GM12878 (cell line): ENCODE results near the gene AVP. TPM values are rescaled to one million over a fixed set of nuclear protein-coding genes. Genes with fewer than 3 reads are reported as not detected.

Experiments used
- ATAC-seq: fragments of 200-7000 bp; cut with Tn5 transposase; 3 replicates; pipeline ENCODE4 v1.9.1; 2020; ENCODE audit warnings: mild to moderate bottlenecking, moderate library complexity
- BruUV-seq: library from RNA; stranded (reverse); fragments of 400-500 nt; replicated peaks from 2 replicates; lab custom pipeline; 2021; lab: Mats Ljungman, UMichigan
- CTCF ChIA-PET: fragments of 300-600 bp; sonication (Branson Sonifier 250); formaldehyde crosslinking; extraction: SDS; loops from one replicate; lab custom pipeline; 2021; ENCODE audit warnings: inconsistent platforms; lab: Yijun Ruan, JAX
- POLR2A ChIA-PET: fragments of 350-600 bp; formaldehyde crosslinking; extraction: SDS; loops from one replicate; lab custom pipeline; 2021; ENCODE audit warnings: inconsistent platforms; lab: Charles Lee
- RAD21 ChIA-PET: fragments of 300-600 bp; sonication (Branson Sonifier 250); formaldehyde crosslinking; loops from one replicate; lab custom pipeline; 2023; ENCODE audit warnings: antibody characterized with exemption; ENCODE audit not compliant: unreplicated experiment; lab: Charles Lee
- SMC1A ChIA-PET: fragments of 300-600 bp; sonication (Branson Sonifier 250); formaldehyde crosslinking; loops from one replicate; lab custom pipeline; 2023; ENCODE audit not compliant: unreplicated experiment, uncharacterized antibody; lab: Charles Lee
- DNase-seq: peaks from one replicate; pipeline ENCODE4 v3.0.0-alpha.2; 2011; ENCODE audit warnings: low read depth, low spot score
- FAIRE-seq: peaks from 3 replicates; lab custom pipeline; 2011; peaks lifted over from hg19 to GRCh38; lab: Jason Lieb, UNC
- H2AFZ ChIP-seq: 2 replicates; pipeline ENCODE4 v1.6.0; 2011; ENCODE audit warnings: low read depth, low read length, control low read depth; ENCODE audit not compliant: control insufficient read depth
- H3K27ac ChIP-seq: 2 replicates; pipeline ENCODE4 v1.5.1; 2011; ENCODE audit warnings: control low read depth; ENCODE audit not compliant: control insufficient read depth, insufficient read depth
- H3K27me3 ChIP-seq, 2 experiments: replicated peaks in 1 of 2; 2 replicates each; pipeline versions ENCODE4 v1.6.0 to v1.6.1; 2011; ENCODE audit warnings: low read length in 1 of 2; ENCODE audit not compliant: control insufficient read depth in 2 of 2, insufficient read depth in 2 of 2
- H3K36me3 ChIP-seq, 2 experiments: 2 replicates each; pipeline ENCODE4 v1.5.1; 2011; ENCODE audit warnings: low read length in 1 of 2; ENCODE audit not compliant: control insufficient read depth in 2 of 2, insufficient read depth in 2 of 2
- H3K4me1 ChIP-seq: 2 replicates; pipeline ENCODE4 v1.6.1; 2011; ENCODE audit warnings: mild to moderate bottlenecking, low read length, moderate library complexity, mixed read lengths; ENCODE audit not compliant: control insufficient read depth, insufficient read depth
- H3K4me2 ChIP-seq: 2 replicates; pipeline ENCODE4 v1.6.0; 2011; ENCODE audit warnings: control low read depth; ENCODE audit not compliant: control insufficient read depth, insufficient read depth
- H3K4me3 ChIP-seq: fragments of 200-600 bp; sonication (generic); 2 replicates; pipeline ENCODE4 v1.5.1; 2016
- H3K79me2 ChIP-seq: 2 replicates; pipeline ENCODE4 v1.6.0; 2011; ENCODE audit warnings: low read length; ENCODE audit not compliant: control insufficient read depth, insufficient read depth
- H3K9ac ChIP-seq: 2 replicates; pipeline ENCODE4 v1.8.0; 2011; ENCODE audit warnings: low read length, control low read depth, mixed read lengths; ENCODE audit not compliant: control insufficient read depth, insufficient read depth
- H3K9me3 ChIP-seq: replicated peaks from 3 replicates; pipeline ENCODE4 v1.5.1; 2011; ENCODE audit warnings: mild to moderate bottlenecking, low read length; ENCODE audit not compliant: control insufficient read depth, insufficient read depth
- H4K20me1 ChIP-seq: 2 replicates; pipeline ENCODE4 v1.6.0; 2011; ENCODE audit not compliant: control insufficient read depth, insufficient read depth
- CEBPZ ChIP-seq: fragments of 150-350 bp; IDR thresholded peaks from 2 replicates; pipeline ENCODE4 v1.6.1; 2016; ENCODE audit warnings: low read depth, low read length
- ESRRA ChIP-seq: IDR thresholded peaks from 2 replicates; pipeline ENCODE4 v1.6.1; 2012; ENCODE audit warnings: mild to moderate bottlenecking, low read length, improper control_type of control experiment
- EZH2 ChIP-seq: IDR thresholded peaks from 2 replicates; pipeline ENCODE4 v1.6.1; 2012; ENCODE audit warnings: low read depth, mild to moderate bottlenecking, control low read depth, inconsistent platforms, low read length, borderline replicate concordance; ENCODE audit not compliant: control insufficient read depth
- NFIC ChIP-seq: IDR thresholded peaks from 2 replicates; pipeline ENCODE4 v1.6.1; 2012; ENCODE audit warnings: low read depth, mild to moderate bottlenecking, inconsistent platforms, low read length, moderate library complexity
- NRF1 ChIP-seq: conservative IDR thresholded peaks from 2 replicates; pipeline ENCODE4 v1.6.1; 2011; ENCODE audit warnings: mild to moderate bottlenecking, low read depth, low read length, improper control_type of control experiment
- SMC3 ChIP-seq: IDR thresholded peaks from 2 replicates; pipeline ENCODE4 v1.6.1; 2011; ENCODE audit warnings: low read length, improper control_type of control experiment, borderline replicate concordance
- YY1 ChIP-seq: IDR thresholded peaks from 2 replicates; pipeline ENCODE4 v1.6.1; 2011; ENCODE audit warnings: low read depth, mild to moderate bottlenecking, low read length
- ZNF217 ChIP-seq: fragments of 450-650 bp; IDR thresholded peaks from 2 replicates; pipeline ENCODE4 v1.6.1; 2017; ENCODE audit warnings: antibody characterized with exemption, mild to moderate bottlenecking
- ZNF24 ChIP-seq: fragments of 450-650 bp; IDR thresholded peaks from 2 replicates; pipeline ENCODE4 v1.6.1; 2017; ENCODE audit warnings: antibody characterized with exemption, mild to moderate bottlenecking
- WGBS: methylation state at CpG from one replicate; pipeline ENCODE4 v1.1.6; 2016; ENCODE audit warnings: low lambda C conversion rate; ENCODE audit not compliant: insufficient replicate concordance, insufficient coverage; ENCODE audit errors: missing lambda C conversion rate; 5-methylcytosine and 5-hydroxymethylcytosine counted together
- in situ Hi-C: fragments of 300-500 bp; cut with MboI; formaldehyde crosslinking; loops from 9 replicates; pipeline ENCODE4 v1.14.3; 2018; ENCODE audit warnings: mixed read lengths
- intact Hi-C: fragments of 100-400 bp; cut with micrococcal nuclease; formaldehyde crosslinking; loops from one replicate; pipeline ENCODE4 v1.14.2; 2022; ENCODE audit not compliant: unreplicated experiment
- polyA plus RNA-seq, 11 experiments: library from polyadenylated mRNA; depleted of rRNA in 4 of 11; unstranded in 6 of 11; stranded (reverse) in 5 of 11; fragments of >200 nt; fragmentation: Nextera tagmentation in 4 of 11; fragmentation: Illumina TruSeq in 1 of 11; extraction: Ambion mirVana in 4 of 11; extraction: Trizol in 1 of 11; gene quantifications; 1 replicate in 1 of 11; 2 replicates in 10 of 11; pipeline versions ENCODE4 v1.2.1 to v1.2.3, GENCODE V29; 2011 to 2016; ENCODE audit warnings: inconsistent platforms in 2 of 11, missing spikeins in 2 of 11, low read depth in 1 of 11
- total RNA-seq, 4 experiments: library from RNA; depleted of rRNA in 3 of 4; stranded (reverse); fragments of >200 nt in 3 of 4; fragmentation: Illumina TruSeq in 1 of 4; extraction: Trizol in 1 of 4; gene quantifications; 2 replicates each; pipeline versions ENCODE4 v1.2.1 to v1.2.3, GENCODE V29; 2013 to 2021
- TF ChIP-seq, protein P1 (sequence below): IDR thresholded peaks from 2 replicates; pipeline ENCODE4 v1.6.1; 2011; ENCODE audit warnings: borderline replicate concordance, low read depth, mild to moderate bottlenecking, moderate library complexity, low read length; ENCODE audit not compliant: insufficient read depth, poor library complexity, severe bottlenecking
- TF ChIP-seq, protein P2 (sequence below): fragments of 450-650 bp; formaldehyde crosslinking; IDR thresholded peaks from 2 replicates; pipeline ENCODE4 v1.4.0; 2020; ENCODE audit warnings: mild to moderate bottlenecking, moderate library complexity

AVP gene
- total and polyA plus RNA-seq, 10 of the 15 experiments (the other 5 are each of a cell fraction or from before 2014, with no cell fraction given), result not detected

DNA sequence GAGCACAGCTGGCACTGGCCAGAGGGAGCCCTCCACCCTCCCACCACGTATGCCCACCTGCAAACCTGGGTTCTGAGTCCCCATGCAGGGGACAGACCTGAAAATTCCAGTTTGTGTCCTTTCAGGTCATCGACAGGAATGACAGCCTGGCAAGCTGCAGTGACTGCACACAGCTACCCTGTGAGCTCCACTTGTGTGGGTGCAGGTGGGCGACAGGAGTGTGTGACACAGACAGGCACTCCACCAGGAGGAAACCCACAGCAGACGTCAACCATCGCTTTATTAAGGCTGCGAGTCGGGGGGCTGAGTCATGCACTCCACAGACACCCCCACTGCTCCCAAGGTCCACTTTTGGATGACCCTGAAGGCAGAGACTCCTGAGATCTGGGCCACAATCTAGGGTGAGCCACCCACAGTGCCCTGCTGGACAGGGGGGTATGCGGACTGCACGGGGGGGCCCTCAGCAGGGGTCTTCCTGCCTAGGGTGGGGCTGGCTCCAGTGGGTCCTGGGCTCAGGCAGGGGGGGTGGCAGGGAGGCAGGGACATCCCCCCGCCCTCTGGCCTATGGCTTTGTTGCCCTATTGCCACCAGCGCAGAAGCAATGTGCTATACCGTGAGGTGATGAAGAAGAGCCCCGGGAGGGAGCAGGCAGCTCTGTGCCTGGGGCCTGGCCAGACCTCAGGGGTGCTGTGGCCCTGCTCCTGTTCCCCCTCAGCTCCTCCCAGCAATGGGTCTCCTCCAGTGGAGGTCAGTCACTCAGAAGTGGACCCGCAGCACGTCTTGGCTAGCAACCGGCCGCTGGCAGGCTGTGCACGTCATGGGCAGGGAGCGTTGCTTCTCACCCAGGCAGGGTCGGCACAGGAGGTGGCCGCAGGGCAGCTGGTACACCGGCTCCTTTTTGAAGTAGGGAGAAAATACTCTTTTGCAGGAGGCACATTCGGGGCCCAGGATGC is 25.1 kb upstream of the AVP start:
- Histone ChIP-seq H4K20me1 (no peaks in the 10 kb centered on the region), H2AFZ (no peak overlapping the region), H3K27ac (no peak overlapping the region), H3K4me2 (no peak overlapping the region), H3K4me3 (no peak overlapping the region), H3K9me3 (no peaks in the 10 kb centered on the region), H3K27me3 (no peaks in the 10 kb centered on the region), H3K79me2 (no peaks in the 10 kb centered on the region), H3K4me1 (no peaks in the 10 kb centered on the region), H3K36me3 (no peaks in the 10 kb centered on the region; a peak in 1 of 4 replicates), H3K9ac (no peak overlapping the region)
- CTCF ChIA-PET, result interaction anchor here (0.7 kb wide), 1 partner anchor 239 kb away, joined by 3 read pairs; no protein-coding TSS in a partner anchor
- TF ChIP-seq YY1, result no peak
- no peak for TF ChIP-seq NRF1
- TF ChIP-seq EZH2, result no peak
- TF ChIP-seq ESRRA, result no peak
- no peak for TF ChIP-seq ZNF24
- no peak for TF ChIP-seq NFIC
- no peak for TF ChIP-seq SMC3
- TF ChIP-seq ZNF217, result no peak
- no peak for TF ChIP-seq CEBPZ
- TF ChIP-seq, protein P1, sequence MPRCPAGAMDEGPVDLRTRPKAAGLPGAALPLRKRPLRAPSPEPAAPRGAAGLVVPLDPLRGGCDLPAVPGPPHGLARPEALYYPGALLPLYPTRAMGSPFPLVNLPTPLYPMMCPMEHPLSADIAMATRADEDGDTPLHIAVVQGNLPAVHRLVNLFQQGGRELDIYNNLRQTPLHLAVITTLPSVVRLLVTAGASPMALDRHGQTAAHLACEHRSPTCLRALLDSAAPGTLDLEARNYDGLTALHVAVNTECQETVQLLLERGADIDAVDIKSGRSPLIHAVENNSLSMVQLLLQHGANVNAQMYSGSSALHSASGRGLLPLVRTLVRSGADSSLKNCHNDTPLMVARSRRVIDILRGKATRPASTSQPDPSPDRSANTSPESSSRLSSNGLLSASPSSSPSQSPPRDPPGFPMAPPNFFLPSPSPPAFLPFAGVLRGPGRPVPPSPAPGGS, result no peak
- TF ChIP-seq, protein P2, sequence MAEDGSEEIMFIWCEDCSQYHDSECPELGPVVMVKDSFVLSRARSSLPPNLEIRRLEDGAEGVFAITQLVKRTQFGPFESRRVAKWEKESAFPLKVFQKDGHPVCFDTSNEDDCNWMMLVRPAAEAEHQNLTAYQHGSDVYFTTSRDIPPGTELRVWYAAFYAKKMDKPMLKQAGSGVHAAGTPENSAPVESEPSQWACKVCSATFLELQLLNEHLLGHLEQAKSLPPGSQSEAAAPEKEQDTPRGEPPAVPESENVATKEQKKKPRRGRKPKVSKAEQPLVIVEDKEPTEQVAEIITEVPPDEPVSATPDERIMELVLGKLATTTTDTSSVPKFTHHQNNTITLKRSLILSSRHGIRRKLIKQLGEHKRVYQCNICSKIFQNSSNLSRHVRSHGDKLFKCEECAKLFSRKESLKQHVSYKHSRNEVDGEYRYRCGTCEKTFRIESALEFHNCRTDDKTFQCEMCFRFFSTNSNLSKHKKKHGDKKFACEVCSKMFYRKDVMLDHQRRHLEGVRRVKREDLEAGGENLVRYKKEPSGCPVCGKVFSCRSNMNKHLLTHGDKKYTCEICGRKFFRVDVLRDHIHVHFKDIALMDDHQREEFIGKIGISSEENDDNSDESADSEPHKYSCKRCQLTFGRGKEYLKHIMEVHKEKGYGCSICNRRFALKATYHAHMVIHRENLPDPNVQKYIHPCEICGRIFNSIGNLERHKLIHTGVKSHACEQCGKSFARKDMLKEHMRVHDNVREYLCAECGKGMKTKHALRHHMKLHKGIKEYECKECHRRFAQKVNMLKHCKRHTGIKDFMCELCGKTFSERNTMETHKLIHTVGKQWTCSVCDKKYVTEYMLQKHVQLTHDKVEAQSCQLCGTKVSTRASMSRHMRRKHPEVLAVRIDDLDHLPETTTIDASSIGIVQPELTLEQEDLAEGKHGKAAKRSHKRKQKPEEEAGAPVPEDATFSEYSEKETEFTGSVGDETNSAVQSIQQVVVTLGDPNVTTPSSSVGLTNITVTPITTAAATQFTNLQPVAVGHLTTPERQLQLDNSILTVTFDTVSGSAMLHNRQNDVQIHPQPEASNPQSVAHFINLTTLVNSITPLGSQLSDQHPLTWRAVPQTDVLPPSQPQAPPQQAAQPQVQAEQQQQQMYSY, result no peak
- ATAC-seq, result no peak
- RAD21 ChIA-PET, result no interaction called here
- in situ Hi-C loops, result no loop called here
- BruUV-seq, result no TSS peak
- intact Hi-C loops, result no loop called here
- SMC1A ChIA-PET, result no interaction called here
- POLR2A ChIA-PET, result no interaction called here
- 90% methylated on average over 23 of the region's 23 CpGs for WGBS
- FAIRE-seq, result no peak
- no peak for DNase-seq
